ENCODE data around the gene SNRPN. TPM values are rescaled to one million over a fixed set of nuclear protein-coding genes. Genes with fewer than 3 reads are reported as not detected.
"Not testable (repeated sequence)": the region's sequence is repeated elsewhere in the genome, so short reads cannot be mapped to it uniquely, and the experiment has no call there.

Gene SNRPN
- total RNA-seq, 1 donor from 2014 or later, result 212 TPM

- TF ChIP-seq CTCF (IDR thresholded peaks at IDR 0.05; ENCODE audit: unreplicated experiment), result no peak
- H3K9me3 Mint-ChIP-seq (ENCODE audit: unreplicated experiment), result peaks cover 4% of the 10 kb centered on the region
- peaks cover 7% of the 10 kb centered on the region for H3K36me3 Mint-ChIP-seq (ENCODE audit: low read depth, unreplicated experiment)
- no peak for DNase-seq (ENCODE audit: low spot score)
- H3K27ac Mint-ChIP-seq (ENCODE audit: unreplicated experiment), result no peak overlapping the region
- no peaks in the 10 kb centered on the region for H3K27me3 Mint-ChIP-seq (ENCODE audit: unreplicated experiment)
- no peak overlapping the region for H3K4me3 Mint-ChIP-seq (ENCODE audit: unreplicated experiment)
- H3K4me1 Mint-ChIP-seq (ENCODE audit: unreplicated experiment), result peaks cover 8% of the 10 kb centered on the region
Measured at GRCh38 chr15:24924153-24924552, 30.6 kb upstream of the SNRPN start.

DNA sequence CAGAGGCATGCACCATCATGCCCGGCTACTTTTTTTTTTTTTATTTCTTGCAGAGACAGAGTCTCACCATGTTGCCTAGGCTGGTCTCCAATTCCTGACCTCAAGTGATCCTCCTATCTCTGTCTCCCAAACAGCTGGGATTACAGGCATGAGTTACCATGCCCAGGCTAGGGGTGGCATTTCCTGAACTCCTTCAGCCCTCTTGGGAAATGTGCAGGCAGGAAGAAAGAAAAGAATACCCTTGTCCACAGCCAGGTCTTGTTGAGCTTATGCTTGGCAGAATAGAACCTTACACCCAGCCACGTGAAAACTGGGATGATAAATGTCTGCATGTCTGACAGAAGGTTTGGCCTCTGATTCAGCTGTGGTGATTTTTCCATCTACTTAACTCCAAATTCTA, 30.2 kb upstream of the SNRPN start:
- H3K4me3 Mint-ChIP-seq (ENCODE audit: unreplicated experiment), result no peak overlapping the region
- no peak for DNase-seq (ENCODE audit: low spot score)
- H3K27me3 Mint-ChIP-seq (ENCODE audit: unreplicated experiment), result no peaks in the 10 kb centered on the region
- no peak overlapping the region for H3K27ac Mint-ChIP-seq (ENCODE audit: unreplicated experiment)
- H3K4me1 Mint-ChIP-seq (ENCODE audit: unreplicated experiment), result peaks cover 8% of the 10 kb centered on the region
- TF ChIP-seq CTCF (IDR thresholded peaks at IDR 0.05; ENCODE audit: unreplicated experiment), result no peak
- H3K36me3 Mint-ChIP-seq (ENCODE audit: low read depth, unreplicated experiment), result peaks cover 7% of the 10 kb centered on the region
- peaks cover 4% of the 10 kb centered on the region for H3K9me3 Mint-ChIP-seq (ENCODE audit: unreplicated experiment)

DNA sequence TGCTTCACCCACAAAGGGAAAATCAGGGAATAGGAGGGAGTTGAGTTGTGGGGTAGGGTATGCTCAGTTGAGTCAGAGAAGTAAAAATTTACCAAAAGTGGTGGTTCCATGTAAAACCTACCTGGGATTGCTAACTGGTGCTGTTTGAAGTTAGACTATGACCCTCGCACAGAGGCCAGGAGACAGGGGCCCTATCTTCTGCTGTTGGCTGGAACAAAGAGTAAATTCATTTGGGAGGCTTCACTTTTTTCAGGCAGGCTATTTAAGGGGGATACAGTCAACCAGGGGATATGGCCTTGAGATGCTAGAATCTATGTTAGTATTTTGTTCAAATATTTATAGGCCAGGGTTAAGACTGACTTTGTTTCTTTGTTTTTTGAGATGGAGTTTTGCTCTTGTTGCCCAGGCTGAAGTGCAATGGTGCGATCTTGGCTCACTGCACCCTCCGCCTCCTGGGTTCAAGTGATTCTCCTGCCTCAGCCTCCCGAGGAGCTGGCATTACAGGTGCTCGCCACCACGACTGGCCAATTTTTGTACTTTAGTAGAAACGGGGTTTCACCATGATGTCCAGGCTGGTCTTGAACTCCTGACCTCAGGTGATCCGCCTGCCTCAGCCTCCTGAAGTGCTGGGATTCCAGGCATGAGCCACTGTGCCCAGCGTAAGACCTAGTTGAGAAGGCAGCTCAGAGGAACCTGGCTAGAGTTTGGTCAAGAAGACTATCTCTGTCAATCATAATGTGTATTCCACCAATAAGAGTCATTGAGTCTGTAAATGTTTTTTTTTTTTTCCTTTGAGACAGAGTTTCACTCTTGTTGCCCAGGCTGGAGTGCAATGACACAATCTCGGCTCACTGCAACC, 22.7 kb upstream of the SNRPN start:
- peaks cover 12% of the 10 kb centered on the region for H3K9me3 Mint-ChIP-seq (ENCODE audit: unreplicated experiment)
- not testable (repeated sequence) for H3K4me1 Mint-ChIP-seq (ENCODE audit: unreplicated experiment); DNase-seq (ENCODE audit: low spot score); H3K36me3 Mint-ChIP-seq (ENCODE audit: low read depth, unreplicated experiment); H3K27me3 Mint-ChIP-seq (ENCODE audit: unreplicated experiment); H3K27ac Mint-ChIP-seq (ENCODE audit: unreplicated experiment); H3K4me3 Mint-ChIP-seq (ENCODE audit: unreplicated experiment)

DNA sequence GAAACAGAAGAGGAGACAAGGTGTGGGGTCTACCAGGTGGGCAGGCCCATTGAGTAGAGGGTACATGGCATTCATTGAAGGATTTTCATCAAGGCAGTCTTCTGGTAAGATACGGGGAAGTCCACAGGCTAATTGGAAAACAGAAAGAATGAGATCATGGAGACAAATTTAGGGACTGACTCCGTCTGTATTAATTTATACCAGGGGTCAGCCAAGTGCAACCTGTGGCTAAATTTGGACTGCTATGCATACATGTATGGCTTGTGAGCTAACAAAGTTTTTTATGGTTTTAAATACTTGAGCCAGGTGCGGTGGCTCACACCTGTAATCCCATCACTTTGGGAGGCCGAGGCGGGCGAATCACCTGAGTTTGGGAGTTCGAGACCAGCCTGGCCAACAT, 21.1 kb upstream of the SNRPN start:
- no peak for TF ChIP-seq CTCF (IDR thresholded peaks at IDR 0.05; ENCODE audit: unreplicated experiment)
- H3K4me1 Mint-ChIP-seq (ENCODE audit: unreplicated experiment), result no peaks in the 10 kb centered on the region
- peaks cover 2% of the 10 kb centered on the region for H3K27me3 Mint-ChIP-seq (ENCODE audit: unreplicated experiment)
- no peak overlapping the region for H3K4me3 Mint-ChIP-seq (ENCODE audit: unreplicated experiment)
- peaks cover 8% of the 10 kb centered on the region for H3K9me3 Mint-ChIP-seq (ENCODE audit: unreplicated experiment)
- peaks cover 4% of the 10 kb centered on the region for H3K36me3 Mint-ChIP-seq (ENCODE audit: low read depth, unreplicated experiment)
- H3K27ac Mint-ChIP-seq (ENCODE audit: unreplicated experiment), result no peak overlapping the region
- no peak for DNase-seq (ENCODE audit: low spot score)

- DNase-seq (ENCODE audit: low spot score); H3K4me3 Mint-ChIP-seq (ENCODE audit: unreplicated experiment); H3K27me3 Mint-ChIP-seq (ENCODE audit: unreplicated experiment); H3K27ac Mint-ChIP-seq (ENCODE audit: unreplicated experiment); H3K9me3 Mint-ChIP-seq (ENCODE audit: unreplicated experiment); H3K4me1 Mint-ChIP-seq (ENCODE audit: unreplicated experiment): not testable (repeated sequence)
- peaks cover 10% of the 10 kb centered on the region for H3K36me3 Mint-ChIP-seq (ENCODE audit: low read depth, unreplicated experiment)
Measured at GRCh38 chr15:24938224-24938623, 16.6 kb upstream of the SNRPN start.

- no peaks in the 10 kb centered on the region for H3K27me3 Mint-ChIP-seq (ENCODE audit: unreplicated experiment)
- no peak for TF ChIP-seq CTCF (IDR thresholded peaks at IDR 0.05; ENCODE audit: unreplicated experiment)
- H3K9me3 Mint-ChIP-seq (ENCODE audit: unreplicated experiment), result peaks cover 3% of the 10 kb centered on the region
- peaks cover 13% of the 10 kb centered on the region for H3K36me3 Mint-ChIP-seq (ENCODE audit: low read depth, unreplicated experiment)
- H3K27ac Mint-ChIP-seq (ENCODE audit: unreplicated experiment), result no peak overlapping the region
- no peak for DNase-seq (ENCODE audit: low spot score)
- no peaks in the 10 kb centered on the region for H3K4me1 Mint-ChIP-seq (ENCODE audit: unreplicated experiment)
- H3K4me3 Mint-ChIP-seq (ENCODE audit: unreplicated experiment), result no peak overlapping the region
Measured at GRCh38 chr15:24940236-24940635, 14.6 kb upstream of the SNRPN start.
